ENCODE measurements around the gene SYNJ2BP. TPM values are rescaled to one million over a fixed set of nuclear protein-coding genes. Genes with fewer than 3 reads are reported as not detected.

Gene SYNJ2BP
- total and polyA plus RNA-seq, 9 of the 15 experiments (the other 6 are each of a cell fraction or from before 2014, with no cell fraction given): 1.8 to 4.6 (median 3.3) TPM

DNA sequence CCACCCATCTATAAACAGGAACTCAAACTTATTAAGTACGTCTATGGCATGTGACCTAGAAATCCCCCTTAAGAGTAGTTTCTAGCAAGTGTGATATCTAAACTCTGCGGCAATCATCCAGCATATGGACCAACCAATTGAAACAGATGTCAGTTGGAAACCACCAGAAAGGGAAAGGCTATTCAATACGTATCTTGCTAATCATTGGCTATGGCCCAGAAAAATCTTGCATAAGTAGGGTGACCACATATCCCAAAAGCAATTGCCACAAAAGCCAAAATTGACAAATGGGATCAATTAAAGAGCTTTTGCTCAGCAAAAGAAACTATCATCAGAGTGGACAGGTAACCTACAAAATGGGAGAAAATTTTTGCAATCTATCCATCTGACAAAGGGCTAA is 24.2 kb downstream of the SYNJ2BP start (continued):
- TF ChIP-seq, protein P1, sequence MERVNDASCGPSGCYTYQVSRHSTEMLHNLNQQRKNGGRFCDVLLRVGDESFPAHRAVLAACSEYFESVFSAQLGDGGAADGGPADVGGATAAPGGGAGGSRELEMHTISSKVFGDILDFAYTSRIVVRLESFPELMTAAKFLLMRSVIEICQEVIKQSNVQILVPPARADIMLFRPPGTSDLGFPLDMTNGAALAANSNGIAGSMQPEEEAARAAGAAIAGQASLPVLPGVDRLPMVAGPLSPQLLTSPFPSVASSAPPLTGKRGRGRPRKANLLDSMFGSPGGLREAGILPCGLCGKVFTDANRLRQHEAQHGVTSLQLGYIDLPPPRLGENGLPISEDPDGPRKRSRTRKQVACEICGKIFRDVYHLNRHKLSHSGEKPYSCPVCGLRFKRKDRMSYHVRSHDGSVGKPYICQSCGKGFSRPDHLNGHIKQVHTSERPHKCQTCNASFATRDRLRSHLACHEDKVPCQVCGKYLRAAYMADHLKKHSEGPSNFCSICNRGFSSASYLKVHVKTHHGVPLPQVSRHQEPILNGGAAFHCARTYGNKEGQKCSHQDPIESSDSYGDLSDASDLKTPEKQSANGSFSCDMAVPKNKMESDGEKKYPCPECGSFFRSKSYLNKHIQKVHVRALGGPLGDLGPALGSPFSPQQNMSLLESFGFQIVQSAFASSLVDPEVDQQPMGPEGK (CRISPR knock-in tag; IDR thresholded peaks at IDR 0.05; ENCODE audit: borderline replicate concordance): no peak
- TF ChIP-seq ZNF23 (CRISPR knock-in tag; IDR thresholded peaks at IDR 0.05) (no peak), MAZ (CRISPR knock-in tag; conservative IDR thresholded peaks at IDR 0.05 in 1 of 2, IDR thresholded peaks at IDR 0.05 in 1 of 2) (no peak), ZSCAN29 (IDR thresholded peaks at IDR 0.05) (no peak)
- TF ChIP-seq, protein P2, sequence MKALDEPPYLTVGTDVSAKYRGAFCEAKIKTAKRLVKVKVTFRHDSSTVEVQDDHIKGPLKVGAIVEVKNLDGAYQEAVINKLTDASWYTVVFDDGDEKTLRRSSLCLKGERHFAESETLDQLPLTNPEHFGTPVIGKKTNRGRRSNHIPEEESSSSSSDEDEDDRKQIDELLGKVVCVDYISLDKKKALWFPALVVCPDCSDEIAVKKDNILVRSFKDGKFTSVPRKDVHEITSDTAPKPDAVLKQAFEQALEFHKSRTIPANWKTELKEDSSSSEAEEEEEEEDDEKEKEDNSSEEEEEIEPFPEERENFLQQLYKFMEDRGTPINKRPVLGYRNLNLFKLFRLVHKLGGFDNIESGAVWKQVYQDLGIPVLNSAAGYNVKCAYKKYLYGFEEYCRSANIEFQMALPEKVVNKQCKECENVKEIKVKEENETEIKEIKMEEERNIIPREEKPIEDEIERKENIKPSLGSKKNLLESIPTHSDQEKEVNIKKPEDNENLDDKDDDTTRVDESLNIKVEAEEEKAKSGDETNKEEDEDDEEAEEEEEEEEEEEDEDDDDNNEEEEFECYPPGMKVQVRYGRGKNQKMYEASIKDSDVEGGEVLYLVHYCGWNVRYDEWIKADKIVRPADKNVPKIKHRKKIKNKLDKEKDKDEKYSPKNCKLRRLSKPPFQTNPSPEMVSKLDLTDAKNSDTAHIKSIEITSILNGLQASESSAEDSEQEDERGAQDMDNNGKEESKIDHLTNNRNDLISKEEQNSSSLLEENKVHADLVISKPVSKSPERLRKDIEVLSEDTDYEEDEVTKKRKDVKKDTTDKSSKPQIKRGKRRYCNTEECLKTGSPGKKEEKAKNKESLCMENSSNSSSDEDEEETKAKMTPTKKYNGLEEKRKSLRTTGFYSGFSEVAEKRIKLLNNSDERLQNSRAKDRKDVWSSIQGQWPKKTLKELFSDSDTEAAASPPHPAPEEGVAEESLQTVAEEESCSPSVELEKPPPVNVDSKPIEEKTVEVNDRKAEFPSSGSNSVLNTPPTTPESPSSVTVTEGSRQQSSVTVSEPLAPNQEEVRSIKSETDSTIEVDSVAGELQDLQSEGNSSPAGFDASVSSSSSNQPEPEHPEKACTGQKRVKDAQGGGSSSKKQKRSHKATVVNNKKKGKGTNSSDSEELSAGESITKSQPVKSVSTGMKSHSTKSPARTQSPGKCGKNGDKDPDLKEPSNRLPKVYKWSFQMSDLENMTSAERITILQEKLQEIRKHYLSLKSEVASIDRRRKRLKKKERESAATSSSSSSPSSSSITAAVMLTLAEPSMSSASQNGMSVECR (CRISPR knock-in tag; IDR thresholded peaks at IDR 0.05): no peak
